Endothelial cell of umbilical vein (primary cell): ENCODE data around the gene SCAF8. TPM values are rescaled to one million over a fixed set of nuclear protein-coding genes. Genes with fewer than 3 reads are reported as not detected.

ENCODE experiments used
- BruUV-seq: library from RNA; stranded (reverse); fragments of 400-500 nt; replicated peaks from 2 replicates; lab custom pipeline; 2021; lab: Mats Ljungman, UMichigan
- CTCF ChIA-PET: fragments of 300-600, 350-600 bp; sonication (Branson Sonifier 250); formaldehyde crosslinking; loops from one replicate; lab custom pipeline; 2021; ENCODE audit warnings: antibody characterized with exemption, inconsistent platforms; lab: Charles Lee
- POLR2A ChIA-PET: fragments of 300-600, 350-600 bp; sonication (Branson Sonifier 250); formaldehyde crosslinking; loops from one replicate; lab custom pipeline; 2021; ENCODE audit warnings: antibody characterized with exemption, inconsistent platforms; lab: Charles Lee
- DNase-seq: peaks from one replicate; pipeline ENCODE4 v3.0.0-alpha.2; 2011; ENCODE audit warnings: low read depth, low spot score
- FAIRE-seq: peaks from 2 replicates; lab custom pipeline; 2011; peaks lifted over from hg19 to GRCh38; lab: Jason Lieb, UNC
- H2AFZ ChIP-seq: 2 replicates; pipeline ENCODE4 v1.6.0; 2012; ENCODE audit warnings: low read depth, low read length, control low read depth, inconsistent platforms
- H3K27ac ChIP-seq: 2 replicates; pipeline ENCODE4 v1.5.1; 2011; ENCODE audit warnings: low read depth, mild to moderate bottlenecking, control low read depth, low read length, moderate library complexity; ENCODE audit not compliant: insufficient read depth
- H3K27me3 ChIP-seq, 2 experiments: 2 replicates each; pipeline versions ENCODE4 v1.6.0 to v1.6.1; 2011; ENCODE audit warnings: low read length in 2 of 2, mixed read lengths in 1 of 2; ENCODE audit not compliant: control insufficient read depth in 2 of 2, insufficient read depth in 2 of 2
- H3K36me3 ChIP-seq, 2 experiments: 2 replicates in 1 of 2; 3 replicates in 1 of 2; pipeline ENCODE4 v1.5.1; 2011; ENCODE audit warnings: low read length in 2 of 2, mild to moderate bottlenecking in 1 of 2, moderate library complexity in 1 of 2; ENCODE audit not compliant: control insufficient read depth in 2 of 2, insufficient read depth in 2 of 2; ENCODE audit errors: extremely low read depth in 1 of 2
- H3K4me1 ChIP-seq: 3 replicates; pipeline ENCODE4 v1.5.1; 2011; ENCODE audit warnings: mild to moderate bottlenecking, low read length; ENCODE audit not compliant: control insufficient read depth, insufficient read depth; ENCODE audit errors: extremely low read depth
- H3K4me2 ChIP-seq: 2 replicates; pipeline ENCODE4 v1.6.1; 2011; ENCODE audit warnings: low read length, control low read depth, mixed read lengths; ENCODE audit not compliant: insufficient read depth
- H3K4me3 ChIP-seq, 3 experiments: fragments of 200-600 bp in 1 of 3; sonication (generic), shearing (Covaris generic) in 1 of 3; replicated peaks in 1 of 3; 2 replicates each; pipeline ENCODE4 v1.5.1; 2011 to 2016; ENCODE audit warnings: control low read depth in 3 of 3, low read length in 3 of 3, mild to moderate bottlenecking in 2 of 3, inconsistent platforms in 1 of 3, low read depth in 1 of 3, moderate library complexity in 1 of 3; ENCODE audit not compliant: insufficient read depth in 1 of 3
- H3K79me2 ChIP-seq: 2 replicates; pipeline ENCODE4 v1.6.0; 2012; ENCODE audit warnings: low read length, inconsistent platforms; ENCODE audit not compliant: control insufficient read depth, insufficient read depth
- H3K9ac ChIP-seq: replicated peaks from 2 replicates; pipeline ENCODE3; 2011; ENCODE audit warnings: low read length, control low read depth; ENCODE audit not compliant: insufficient read depth; ENCODE audit errors: extremely low read depth
- H3K9me1 ChIP-seq: replicated peaks from 3 replicates; pipeline ENCODE4 v1.6.0; 2011; ENCODE audit warnings: mild to moderate bottlenecking, low read length; ENCODE audit not compliant: control insufficient read depth, insufficient read depth; ENCODE audit errors: extremely low read depth
- H3K9me3 ChIP-seq: replicated peaks from 2 replicates; pipeline ENCODE4 v1.5.1; 2012; ENCODE audit warnings: low read length, inconsistent platforms; ENCODE audit not compliant: control insufficient read depth, insufficient read depth
- H4K20me1 ChIP-seq: replicated peaks from 2 replicates; pipeline ENCODE3; 2011; ENCODE audit warnings: mild to moderate bottlenecking, low read length; ENCODE audit not compliant: control insufficient read depth, insufficient read depth; ENCODE audit errors: extremely low read depth
- CTCF ChIP-seq, 2 donors: IDR thresholded peaks; 1 replicate in 1 of 2; 2 replicates in 1 of 2; pipeline ENCODE4 v1.5.1; 2011; ENCODE audit warnings: low read length in 2 of 2, mild to moderate bottlenecking in 2 of 2, moderate library complexity in 2 of 2, control low read depth in 1 of 2, inconsistent platforms in 1 of 2, low read depth in 1 of 2; ENCODE audit not compliant: insufficient read depth in 1 of 2; ENCODE audit errors: extremely low read depth in 1 of 2
- EZH2 ChIP-seq: IDR thresholded peaks from 2 replicates; pipeline ENCODE4 v1.6.1; 2012; ENCODE audit warnings: borderline replicate concordance, low read depth, mild to moderate bottlenecking, moderate library complexity, low read length, inconsistent platforms; ENCODE audit not compliant: severe bottlenecking
- FOS ChIP-seq: IDR thresholded peaks from 2 replicates; pipeline ENCODE4 v1.6.1; 2011; ENCODE audit warnings: mild to moderate bottlenecking, low read length, moderate library complexity, borderline replicate concordance; ENCODE audit not compliant: insufficient read depth
- GATA2 ChIP-seq: IDR thresholded peaks from 2 replicates; pipeline ENCODE4 v1.7.0; 2011; ENCODE audit warnings: low read depth, mild to moderate bottlenecking, moderate library complexity, mixed read lengths, low read length; ENCODE audit not compliant: insufficient read length, insufficient read depth
- JUN ChIP-seq: IDR thresholded peaks from 2 replicates; pipeline ENCODE4 v1.6.1; 2011; ENCODE audit warnings: borderline replicate concordance, low read depth; ENCODE audit not compliant: insufficient read length, insufficient read depth
- MYC ChIP-seq: IDR thresholded peaks from one replicate; pipeline ENCODE4 v1.6.1; 2011; ENCODE audit warnings: mild to moderate bottlenecking, low read depth, low read length
- POLR2A ChIP-seq: IDR thresholded peaks from 2 replicates; pipeline ENCODE4 v1.6.1; 2012; ENCODE audit warnings: low read depth, mild to moderate bottlenecking, control low read depth, low read length
- POLR2AphosphoS5 ChIP-seq: IDR thresholded peaks from 2 replicates; pipeline ENCODE4 v1.6.1; 2012; ENCODE audit warnings: low read depth, mild to moderate bottlenecking, control low read depth, low read length, moderate library complexity; ENCODE audit not compliant: insufficient read depth
- dilution Hi-C: fragments of 300-500 bp; cut with MboI; formaldehyde crosslinking; loops from one replicate; pipeline ENCODE4 v1.15.0; 2019; ENCODE audit warnings: low sequenced_read_pairs; ENCODE audit not compliant: extremely low pct_ligation_motif_present
- intact Hi-C: fragments of 100-400 bp; cut with micrococcal nuclease; formaldehyde crosslinking; loops from one replicate; pipeline ENCODE4 v1.10.0; 2022
- polyA plus RNA-seq, 4 experiments: library from polyadenylated mRNA; depleted of rRNA in 3 of 4; stranded (reverse) in 3 of 4; unstranded in 1 of 4; fragments of >200 nt; gene quantifications; 2 replicates each; pipeline versions ENCODE4 v1.2.1 to v1.2.3, GENCODE V29; 2011 to 2012; ENCODE audit warnings: missing spikeins in 1 of 4
- total RNA-seq: library from RNA; stranded (reverse); gene quantifications from 2 replicates; pipeline ENCODE4 v1.2.3, GENCODE V29; 2021
- TF ChIP-seq, protein P1 (sequence below): IDR thresholded peaks from 2 replicates; pipeline ENCODE4 v1.6.1; 2011; ENCODE audit not compliant: insufficient read depth, insufficient read length

The SCAF8 gene
- total and polyA plus RNA-seq, 2 donors (not counting 3 experiments of a cell fraction or from before 2014, with no cell fraction given), result 11.7 to 37.8 TPM

- H3K9me3 ChIP-seq, result no peaks in the 10 kb centered on the region
- H3K36me3 ChIP-seq, result no peaks in the 10 kb centered on the region
- BruUV-seq, result no TSS peak
- ChIA-PET CTCF (interaction anchor here (1.9 kb wide), 1 partner anchor 11 kb away, joined by 8 read pairs; no protein-coding TSS in a partner anchor), POLR2A (no interaction called here)
- no peaks in the 10 kb centered on the region for H3K27me3 ChIP-seq
- TF ChIP-seq POLR2AphosphoS5, result no peak
- TF ChIP-seq, protein P1, sequence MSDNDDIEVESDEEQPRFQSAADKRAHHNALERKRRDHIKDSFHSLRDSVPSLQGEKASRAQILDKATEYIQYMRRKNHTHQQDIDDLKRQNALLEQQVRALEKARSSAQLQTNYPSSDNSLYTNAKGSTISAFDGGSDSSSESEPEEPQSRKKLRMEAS, result no peak
- no peak for TF ChIP-seq JUN
- no peak for TF ChIP-seq POLR2A
- intact Hi-C loops, result no loop called here
- DNase-seq (no peak), FAIRE-seq (no peak)
- H3K9ac ChIP-seq, result no peak overlapping the region
- H2AFZ ChIP-seq, result no peak overlapping the region
- H3K79me2 ChIP-seq, result peaks cover 1% of the 10 kb centered on the region
- H3K4me2 ChIP-seq, result no peak overlapping the region
- H4K20me1 ChIP-seq, result no peaks in the 10 kb centered on the region
- dilution Hi-C loops, result no loop called here
- H3K4me1 ChIP-seq, result no peaks in the 10 kb centered on the region
- H3K9me1 ChIP-seq, result no peaks in the 10 kb centered on the region
- H3K27ac ChIP-seq, result no peak overlapping the region
- H3K4me3 ChIP-seq, result no peak overlapping the region
Measured at GRCh38 chr6:154878871-154879491, 145.8 kb downstream of the SCAF8 start.

DNA sequence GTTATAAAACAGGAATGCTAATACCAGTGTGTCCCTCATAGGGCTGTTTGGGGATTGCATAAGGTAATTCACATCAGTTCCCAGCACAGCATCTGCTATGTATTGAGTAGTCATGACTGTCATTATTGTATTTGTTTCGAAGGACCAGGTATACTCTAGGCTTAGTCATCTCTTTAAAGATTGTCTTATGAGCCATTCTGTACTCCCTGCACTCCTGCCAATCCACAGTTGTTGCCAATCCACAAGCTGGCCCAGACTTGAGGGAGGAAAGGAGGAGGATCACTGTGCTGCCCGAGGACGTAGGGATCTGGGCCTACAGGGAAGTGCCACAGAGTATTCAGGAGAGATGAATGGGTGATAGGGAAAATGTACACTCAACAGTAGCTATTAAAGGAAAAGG is 148.9 kb downstream of the SCAF8 start:
- intact Hi-C loops (no loop called here), dilution Hi-C loops (no loop called here)
- Histone ChIP-seq H3K4me3 (no peak overlapping the region), H3K36me3 (no peaks in the 10 kb centered on the region), H3K4me1 (no peaks in the 10 kb centered on the region), H3K9ac (no peak overlapping the region), H3K27ac (no peak overlapping the region), H4K20me1 (no peaks in the 10 kb centered on the region), H3K9me3 (no peaks in the 10 kb centered on the region), H3K9me1 (no peaks in the 10 kb centered on the region), H3K4me2 (no peak overlapping the region), H3K79me2 (peaks cover 1% of the 10 kb centered on the region), H3K27me3 (no peaks in the 10 kb centered on the region), H2AFZ (no peak overlapping the region)
- no peak for FAIRE-seq
- no peak for TF ChIP-seq EZH2
- TF ChIP-seq MYC, result no peak
- no peak for TF ChIP-seq CTCF (IDR thresholded peaks at IDR 0.05; ENCODE audit: extremely low read depth in 1 of 2, insufficient read depth in 1 of 2, low read depth in 1 of 2, low read length in 2 of 2)
- TF ChIP-seq POLR2A, result no peak
- TF ChIP-seq, protein P1, result no peak
- TF ChIP-seq GATA2, result no peak
- no peak for TF ChIP-seq FOS
- TF ChIP-seq JUN, result no peak
- TF ChIP-seq POLR2AphosphoS5, result no peak
- no TSS peak for BruUV-seq
- DNase-seq, result no peak
- ChIA-PET POLR2A (no interaction called here), CTCF (interaction anchor here (1.1 to 1.5 kb wide), 2 partner anchors 14 to 37 kb away, joined by 3 to 5 read pairs; no protein-coding TSS in a partner anchor)
